Activated CD4-positive, alpha-beta T cell treated with anti-CD3 and anti-CD28 coated beads, Interleukin-2, amount 10 ng/mL, durations not matched to agents 7 days and 5 days (primary cell): ENCODE data around the gene CA12. TPM values are rescaled to one million over a fixed set of nuclear protein-coding genes. Genes with fewer than 3 reads are reported as not detected.

Source experiments
- CTCF ChIA-PET: fragments of 350-600 bp; sonication (Branson Sonifier 250); formaldehyde crosslinking; loops from one replicate; lab custom pipeline; 2021; ENCODE audit warnings: antibody characterized with exemption; lab: Charles Lee
- POLR2A ChIA-PET: fragments of 350-600 bp; sonication (Branson Sonifier 250); formaldehyde crosslinking; loops from one replicate; lab custom pipeline; 2021; ENCODE audit warnings: antibody characterized with exemption; lab: Charles Lee
- DNase-seq: peaks from one replicate; pipeline ENCODE4 v3.0.0-alpha.2; 2020
- H3K27ac Mint-ChIP-seq: one replicate; pipeline ENCODE4 v1.8.0; 2021; ENCODE audit warnings: mild to moderate bottlenecking, moderate library complexity, mixed read lengths
- H3K27me3 Mint-ChIP-seq: one replicate; pipeline ENCODE4 v1.8.0; 2021; ENCODE audit warnings: mixed read lengths
- H3K36me3 Mint-ChIP-seq: one replicate; pipeline ENCODE4 v1.8.0; 2021; ENCODE audit warnings: low read depth, mixed read lengths
- H3K4me1 Mint-ChIP-seq: one replicate; pipeline ENCODE4 v1.8.0; 2021; ENCODE audit warnings: mixed read lengths
- H3K4me3 Mint-ChIP-seq: one replicate; pipeline ENCODE4 v1.8.0; 2021; ENCODE audit warnings: mild to moderate bottlenecking, moderate library complexity, mixed read lengths
- H3K9me3 Mint-ChIP-seq: one replicate; pipeline ENCODE4 v1.8.0; 2021; ENCODE audit warnings: mixed read lengths
- total RNA-seq, 2 experiments: library from RNA; stranded (reverse); gene quantifications; one replicate each; pipeline ENCODE4 v1.2.3, GENCODE V29; 2021

The CA12 gene
- total RNA-seq, 2 experiments from 2014 or later = not detected

DNA sequence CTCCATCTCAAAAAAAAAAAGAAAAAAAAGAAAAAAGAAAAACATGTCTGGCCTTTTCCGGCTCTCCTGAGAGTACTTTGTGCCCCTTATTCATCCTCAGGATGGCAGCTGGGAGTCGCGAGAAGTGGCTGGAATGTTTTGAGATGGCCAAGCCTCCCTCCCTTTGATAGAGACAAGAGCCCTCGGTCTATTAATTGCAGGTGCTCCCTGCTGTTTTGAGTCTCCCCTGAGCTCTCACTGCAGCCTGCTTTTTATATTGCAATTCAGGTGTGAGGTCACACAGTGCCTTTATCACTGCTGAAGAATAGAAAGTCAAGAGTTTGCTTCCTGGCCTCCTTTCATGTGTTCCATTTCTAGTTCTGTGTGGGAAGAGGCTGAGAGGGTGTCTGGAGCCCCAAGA lies 10.9 kb downstream of the CA12 start:
- Mint-ChIP-seq H3K27me3 (no peaks in the 10 kb centered on the region), H3K4me1 (peaks cover 26% of the 10 kb centered on the region), H3K27ac (no peak overlapping the region), H3K9me3 (no peaks in the 10 kb centered on the region), H3K4me3 (no peak overlapping the region), H3K36me3 (no peaks in the 10 kb centered on the region)
- POLR2A ChIA-PET = no interaction called here
- CTCF ChIA-PET = no interaction called here
- DNase-seq = no peak

DNA sequence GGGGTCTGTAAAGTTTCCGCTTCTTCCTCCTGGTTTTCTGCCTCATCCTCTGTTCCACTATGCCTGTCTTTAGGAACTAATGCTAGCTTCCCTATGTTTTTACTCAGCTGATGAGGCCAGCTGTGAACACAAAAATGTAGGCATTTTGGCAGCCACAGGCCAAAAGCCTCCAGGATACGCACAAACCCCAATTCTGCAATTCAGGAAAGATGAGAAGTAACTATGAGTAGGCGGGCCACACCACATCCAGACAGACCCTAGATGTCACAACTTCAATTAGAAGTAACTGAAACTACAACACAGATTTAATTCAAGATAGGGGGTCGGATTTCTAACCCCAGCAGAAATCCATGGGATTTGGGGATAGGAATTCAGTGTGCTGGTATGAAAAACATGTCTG lies 11.9 kb downstream of the CA12 start:
- ChIA-PET POLR2A (no interaction called here), CTCF (interaction anchor here (0.6 to 1.2 kb wide), 3 partner anchors 9 to 54 kb away, joined by 3 read pairs; no protein-coding TSS in a partner anchor)
- Mint-ChIP-seq H3K9me3 (no peaks in the 10 kb centered on the region), H3K4me1 (peaks cover 18% of the 10 kb centered on the region), H3K27me3 (no peaks in the 10 kb centered on the region), H3K4me3 (no peak overlapping the region), H3K27ac (no peak overlapping the region), H3K36me3 (no peaks in the 10 kb centered on the region)
- DNase-seq = no peak

DNA sequence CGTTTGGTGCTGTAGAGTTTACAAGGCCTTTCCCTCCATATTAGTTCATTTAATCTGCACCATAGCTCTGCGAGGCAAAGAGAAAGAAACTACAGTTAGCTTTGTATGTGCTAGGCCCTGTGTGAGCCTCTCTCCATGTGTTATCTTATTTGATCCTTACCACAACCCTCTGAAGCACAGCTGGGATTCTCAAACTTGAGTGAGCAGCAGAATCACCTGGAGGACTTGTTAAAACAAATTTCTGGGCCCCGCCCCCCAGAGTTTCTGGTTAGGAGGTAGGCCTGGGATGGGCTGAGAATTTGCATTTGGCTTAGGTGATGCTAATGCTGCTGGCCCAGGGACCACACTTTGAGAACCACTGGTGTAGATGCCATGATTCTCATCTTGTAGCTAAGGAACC lies 12.3 kb downstream of the CA12 start:
- POLR2A ChIA-PET = no interaction called here
- Mint-ChIP-seq H3K4me1 (peaks cover 13% of the 10 kb centered on the region), H3K36me3 (no peaks in the 10 kb centered on the region), H3K4me3 (no peak overlapping the region), H3K27me3 (no peaks in the 10 kb centered on the region), H3K9me3 (no peaks in the 10 kb centered on the region), H3K27ac (no peak overlapping the region)
- DNase-seq = no peak
- CTCF ChIA-PET = interaction anchor here (0.5 to 1.2 kb wide), 3 partner anchors 10 to 271 kb away, joined by 3 read pairs; no protein-coding TSS in a partner anchor

DNA sequence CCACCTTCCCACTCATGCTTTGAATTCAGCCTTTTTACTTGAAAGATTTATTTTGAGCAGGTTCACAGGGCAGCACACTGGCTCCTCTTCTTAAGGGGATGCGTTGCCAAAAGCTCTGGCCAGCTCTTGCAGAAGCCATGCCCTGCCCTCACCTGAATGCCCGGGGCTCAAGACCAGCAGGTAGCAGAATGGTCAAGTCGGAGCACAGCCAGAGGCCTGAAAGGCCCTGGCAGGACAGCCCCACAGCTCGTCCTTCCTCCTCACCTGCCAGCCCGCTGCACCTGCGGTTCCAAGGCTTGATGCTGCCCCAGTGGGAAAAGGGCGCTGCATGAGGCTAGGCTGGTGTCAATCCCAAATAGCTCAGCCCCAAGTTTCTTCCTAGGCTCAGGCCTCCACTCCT lies 13.1 kb downstream of the CA12 start:
- no peaks in the 10 kb centered on the region for H3K27me3 Mint-ChIP-seq
- H3K4me1 Mint-ChIP-seq = peaks cover 10% of the 10 kb centered on the region
- H3K9me3 Mint-ChIP-seq = no peaks in the 10 kb centered on the region
- H3K27ac Mint-ChIP-seq = no peak overlapping the region
- CTCF ChIA-PET = interaction anchor here (0.5 kb wide), 1 partner anchor 270 kb away, joined by 3 read pairs; no protein-coding TSS in a partner anchor
- no peak overlapping the region for H3K4me3 Mint-ChIP-seq
- no peak for DNase-seq
- H3K36me3 Mint-ChIP-seq = no peaks in the 10 kb centered on the region
- POLR2A ChIA-PET = no interaction called here

DNA sequence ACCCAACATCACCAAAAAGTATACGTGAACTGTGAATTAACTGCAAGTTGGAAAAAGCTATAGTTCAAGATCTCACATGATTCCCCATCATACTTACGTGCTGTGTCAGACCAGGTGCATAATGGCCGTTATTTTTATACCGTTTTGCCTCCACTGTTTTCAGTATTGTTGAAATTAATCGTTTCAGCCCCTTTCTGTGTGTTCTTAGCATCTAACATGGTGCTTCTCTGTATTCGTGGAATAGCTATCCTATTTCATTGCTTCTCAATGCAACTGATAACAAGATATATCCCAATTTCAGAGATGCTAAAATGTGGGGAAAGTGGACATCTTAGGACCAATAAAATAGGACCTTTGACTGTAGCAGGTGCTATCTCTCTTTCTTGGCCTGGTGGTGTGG lies 13.7 kb downstream of the CA12 start:
- no peak for DNase-seq
- POLR2A ChIA-PET = no interaction called here
- H3K9me3 Mint-ChIP-seq = no peaks in the 10 kb centered on the region
- H3K4me3 Mint-ChIP-seq = no peak overlapping the region
- no peaks in the 10 kb centered on the region for H3K36me3 Mint-ChIP-seq
- no peaks in the 10 kb centered on the region for H3K27me3 Mint-ChIP-seq
- H3K4me1 Mint-ChIP-seq = peaks cover 10% of the 10 kb centered on the region
- CTCF ChIA-PET = no interaction called here
- no peak overlapping the region for H3K27ac Mint-ChIP-seq

DNA sequence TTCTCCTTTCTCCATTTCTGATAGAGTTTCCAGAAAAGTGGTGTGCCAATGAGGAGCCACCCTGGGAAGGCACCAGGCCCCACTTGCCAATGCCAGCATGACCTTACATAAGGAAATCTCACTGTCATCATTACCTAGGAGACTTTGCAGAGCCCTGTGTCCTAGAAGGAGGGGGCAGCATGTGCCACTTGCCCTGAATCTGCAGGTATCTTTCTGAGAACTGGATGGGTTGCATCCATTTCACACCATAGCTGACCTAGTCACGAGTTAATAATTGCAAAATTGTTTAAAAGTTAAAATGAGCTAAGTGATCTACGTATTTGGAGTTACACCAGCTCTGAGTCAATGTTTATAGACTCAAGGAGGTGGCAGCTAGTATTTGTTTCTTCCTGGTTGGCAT lies 14.3 kb downstream of the CA12 start:
- Mint-ChIP-seq H3K9me3 (no peaks in the 10 kb centered on the region), H3K36me3 (no peaks in the 10 kb centered on the region), H3K4me3 (no peak overlapping the region), H3K4me1 (peaks cover 6% of the 10 kb centered on the region), H3K27ac (no peak overlapping the region), H3K27me3 (no peaks in the 10 kb centered on the region)
- no peak for DNase-seq
- CTCF ChIA-PET = no interaction called here
- POLR2A ChIA-PET = no interaction called here

DNA sequence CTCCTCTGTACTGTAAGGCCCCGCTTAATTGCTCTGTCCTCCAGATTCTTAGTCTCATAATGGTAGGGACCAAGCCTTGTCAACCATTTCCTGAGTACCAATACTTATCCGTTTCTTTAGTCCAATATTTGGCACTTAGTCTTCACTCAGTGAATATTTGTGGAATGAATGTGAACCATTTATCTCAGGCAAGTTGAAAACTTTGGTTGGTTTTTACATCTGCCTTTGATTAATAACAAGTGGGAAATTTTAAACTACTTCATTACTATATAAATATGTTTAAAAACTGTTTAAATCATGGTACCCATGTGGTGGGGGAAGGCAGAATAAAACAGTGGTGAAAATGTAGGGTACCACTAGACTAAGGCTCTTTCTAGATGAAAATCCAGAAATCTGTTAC lies 15.2 kb downstream of the CA12 start:
- POLR2A ChIA-PET = no interaction called here
- H3K27ac Mint-ChIP-seq = no peak overlapping the region
- no peak for DNase-seq
- H3K27me3 Mint-ChIP-seq = peaks cover 2% of the 10 kb centered on the region
- H3K4me1 Mint-ChIP-seq = no peaks in the 10 kb centered on the region
- no peak overlapping the region for H3K4me3 Mint-ChIP-seq
- H3K36me3 Mint-ChIP-seq = no peaks in the 10 kb centered on the region
- CTCF ChIA-PET = interaction anchor here (1.0 kb wide), 1 partner anchor 44 kb away, joined by 4 read pairs; no protein-coding TSS in a partner anchor
- no peaks in the 10 kb centered on the region for H3K9me3 Mint-ChIP-seq

DNA sequence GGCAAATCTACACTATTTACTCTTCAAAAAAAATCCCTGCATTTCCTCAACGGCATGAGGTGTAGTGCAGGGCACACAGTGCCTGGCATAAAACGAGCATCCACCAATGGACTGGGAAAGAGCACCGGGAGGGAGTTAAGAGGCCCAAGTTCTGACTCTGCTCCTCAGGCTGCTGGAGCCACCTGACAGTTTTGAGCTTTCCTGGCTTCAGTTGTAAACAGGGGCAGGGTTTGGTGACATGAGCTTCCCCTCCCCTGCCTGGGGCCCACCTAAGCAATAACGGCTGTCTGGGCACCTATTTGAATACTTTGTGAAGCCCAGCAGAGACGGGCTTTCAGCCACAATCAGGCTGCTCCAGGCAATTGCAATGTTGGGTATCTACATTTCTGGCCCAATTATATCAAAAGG lies 16.4 kb downstream of the CA12 start:
- Mint-ChIP-seq H3K9me3 (no peaks in the 10 kb centered on the region), H3K36me3 (no peaks in the 10 kb centered on the region), H3K4me1 (no peaks in the 10 kb centered on the region), H3K27ac (no peak overlapping the region), H3K27me3 (peaks cover 4% of the 10 kb centered on the region), H3K4me3 (no peak overlapping the region)
- no peak for DNase-seq
- ChIA-PET POLR2A (no interaction called here), CTCF (interaction anchor here (0.7 to 1.0 kb wide), 3 partner anchors 16 to 161 kb away, joined by 3 to 4 read pairs (median 3); no protein-coding TSS in a partner anchor)

DNA sequence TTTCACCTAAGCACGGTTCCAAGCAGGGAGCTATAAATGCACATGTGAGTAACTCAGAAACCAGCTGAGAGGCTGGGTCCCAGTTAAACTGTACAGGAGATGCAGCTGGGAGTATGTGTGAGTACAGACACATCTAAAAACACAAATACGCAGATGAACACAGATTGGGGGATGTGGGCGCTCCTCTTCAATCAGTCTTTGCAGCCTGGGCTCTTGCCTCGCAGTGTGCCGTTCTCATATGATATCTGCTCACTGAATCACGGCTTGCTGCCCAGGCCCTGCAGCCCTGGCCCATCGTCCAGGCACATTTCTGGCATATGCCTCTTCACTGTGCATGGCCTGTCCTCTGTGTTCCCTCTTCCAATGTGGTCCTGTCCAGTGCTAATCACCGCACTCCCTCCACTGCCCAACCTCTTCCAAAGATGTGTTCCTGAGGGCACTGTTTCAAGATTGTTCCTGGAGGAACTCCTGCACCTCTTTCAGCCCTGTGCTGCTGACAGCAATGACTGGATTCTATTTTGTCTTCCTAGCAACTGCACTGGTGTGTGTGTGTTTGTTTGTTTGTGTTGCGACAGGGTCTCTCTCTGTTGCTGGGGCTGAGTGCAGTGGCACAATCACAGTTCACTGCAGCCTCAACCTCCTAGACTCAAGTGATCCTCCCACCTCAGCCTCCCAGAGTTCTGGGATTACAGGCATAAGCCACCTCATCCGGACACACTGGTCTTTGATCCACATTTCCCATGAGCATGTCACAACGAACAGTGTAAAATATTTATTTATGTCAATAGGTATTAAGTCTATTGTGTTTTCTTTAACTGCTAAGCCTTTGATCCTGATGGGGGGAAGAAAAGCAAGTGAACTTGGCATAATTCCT lies 17.0 kb downstream of the CA12 start:
- H3K36me3 Mint-ChIP-seq = no peaks in the 10 kb centered on the region
- no peak overlapping the region for H3K27ac Mint-ChIP-seq
- H3K4me3 Mint-ChIP-seq = no peak overlapping the region

DNA sequence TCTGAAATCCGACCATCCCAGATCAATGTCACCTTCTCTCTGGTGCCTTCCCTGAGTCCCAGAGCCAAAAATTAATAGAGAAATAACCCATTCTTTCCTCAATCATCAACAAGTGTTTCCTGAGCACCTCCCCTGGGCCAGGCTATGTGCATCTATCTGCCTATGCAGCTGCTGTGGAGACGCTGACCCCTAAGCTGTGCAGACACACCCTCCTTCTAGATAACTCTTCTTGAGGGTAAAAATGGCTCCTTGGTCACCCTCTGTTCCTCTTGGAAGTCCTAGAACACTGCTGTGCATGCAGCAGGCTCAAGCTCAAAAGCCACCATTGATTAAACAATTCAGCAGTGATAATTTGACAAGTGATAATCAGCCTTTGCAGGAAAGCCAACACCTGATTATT lies 18.4 kb downstream of the CA12 start:
- no peaks in the 10 kb centered on the region for H3K4me1 Mint-ChIP-seq
- H3K9me3 Mint-ChIP-seq = no peaks in the 10 kb centered on the region
- H3K36me3 Mint-ChIP-seq = no peaks in the 10 kb centered on the region
- no peak for DNase-seq
- peaks cover 11% of the 10 kb centered on the region for H3K27me3 Mint-ChIP-seq
- POLR2A ChIA-PET = no interaction called here
- H3K4me3 Mint-ChIP-seq = no peak overlapping the region
- CTCF ChIA-PET = interaction anchor here (1.8 kb wide), 1 partner anchor 84 kb away, joined by 4 read pairs; no protein-coding TSS in a partner anchor
- H3K27ac Mint-ChIP-seq = no peak overlapping the region

More for the DNA sequence above, 17.0 kb downstream of the CA12 start:
- DNase-seq = no peak
- CTCF ChIA-PET = no interaction called here
- POLR2A ChIA-PET = no interaction called here
- no peaks in the 10 kb centered on the region for H3K4me1 Mint-ChIP-seq
- no peaks in the 10 kb centered on the region for H3K9me3 Mint-ChIP-seq
- H3K27me3 Mint-ChIP-seq = peaks cover 6% of the 10 kb centered on the region

DNA sequence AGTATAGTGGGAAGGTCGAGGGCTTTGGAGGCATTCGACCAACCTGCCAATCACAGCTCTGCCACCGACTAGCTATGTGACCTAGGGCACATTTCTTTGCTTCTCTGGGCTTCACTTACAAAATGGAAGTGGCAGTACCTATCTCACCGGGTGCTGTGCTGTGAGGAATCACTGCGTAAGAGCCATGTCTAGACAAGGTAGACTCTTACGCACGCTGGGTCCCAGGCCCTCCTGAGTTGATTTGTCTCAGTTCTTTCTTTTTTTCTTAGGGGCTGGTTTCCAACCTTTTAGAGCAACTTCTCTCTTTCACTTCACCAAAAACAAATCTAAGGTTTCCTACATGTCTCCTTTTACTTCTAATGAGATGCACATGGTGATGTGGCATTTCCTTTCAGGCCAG lies 18.8 kb downstream of the CA12 start:
- DNase-seq = no peak
- Mint-ChIP-seq H3K36me3 (no peaks in the 10 kb centered on the region), H3K4me1 (no peaks in the 10 kb centered on the region), H3K9me3 (no peaks in the 10 kb centered on the region), H3K27ac (no peak overlapping the region), H3K4me3 (no peak overlapping the region), H3K27me3 (peaks cover 13% of the 10 kb centered on the region)
- POLR2A ChIA-PET = no interaction called here
- CTCF ChIA-PET = interaction anchor here (1.8 kb wide), 1 partner anchor 85 kb away, joined by 4 read pairs; no protein-coding TSS in a partner anchor

DNA sequence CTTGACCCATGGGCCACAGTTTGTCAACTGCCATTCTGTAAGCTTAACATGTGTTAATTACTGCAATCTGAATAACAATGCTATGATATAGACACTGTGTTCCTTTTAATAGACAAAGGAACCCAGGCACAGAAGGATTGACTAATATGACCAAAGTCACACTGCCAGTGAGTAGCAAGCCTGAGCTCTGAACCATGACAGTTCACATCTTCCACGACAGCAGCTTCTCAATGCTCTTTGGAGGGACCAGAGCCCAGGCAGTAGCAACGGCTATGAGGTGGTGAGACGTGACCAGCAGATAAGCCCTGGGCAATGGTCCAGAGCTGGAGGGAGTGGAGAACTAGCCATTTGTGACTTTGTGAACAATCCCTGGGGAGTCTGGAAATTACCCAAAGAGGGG lies 19.4 kb downstream of the CA12 start:
- peaks cover 13% of the 10 kb centered on the region for H3K27me3 Mint-ChIP-seq
- ChIA-PET POLR2A (no interaction called here), CTCF (interaction anchor here (0.8 to 1.8 kb wide), 3 partner anchors 12 to 86 kb away, joined by 3 to 5 read pairs (median 4); no protein-coding TSS in a partner anchor)
- H3K9me3 Mint-ChIP-seq = no peaks in the 10 kb centered on the region
- no peaks in the 10 kb centered on the region for H3K36me3 Mint-ChIP-seq
- no peak overlapping the region for H3K27ac Mint-ChIP-seq
- H3K4me3 Mint-ChIP-seq = no peak overlapping the region
- DNase-seq = no peak
- H3K4me1 Mint-ChIP-seq = no peaks in the 10 kb centered on the region

DNA sequence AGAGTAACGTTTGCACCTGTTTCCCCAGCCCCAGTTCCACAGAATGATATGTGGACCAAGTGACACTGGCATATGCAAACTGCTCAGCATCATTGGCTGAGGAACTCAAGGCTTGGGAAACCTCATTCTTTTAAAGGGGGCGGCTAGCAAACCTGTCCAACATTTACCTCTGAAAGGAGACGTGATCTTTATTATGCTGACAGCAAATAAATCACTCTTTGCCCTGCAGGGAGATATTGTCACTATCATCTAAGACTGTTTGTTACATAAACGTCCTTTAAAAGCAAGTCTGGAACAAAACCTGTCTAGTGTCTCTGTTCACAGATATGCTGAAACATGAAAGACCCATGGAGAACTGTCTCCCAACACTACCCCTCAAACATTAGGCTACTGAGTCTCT lies 21.5 kb downstream of the CA12 start:
- Mint-ChIP-seq H3K36me3 (no peaks in the 10 kb centered on the region), H3K4me1 (no peaks in the 10 kb centered on the region), H3K9me3 (no peaks in the 10 kb centered on the region), H3K27me3 (peaks cover 13% of the 10 kb centered on the region), H3K4me3 (no peak overlapping the region), H3K27ac (no peak overlapping the region)
- CTCF ChIA-PET = no interaction called here
- POLR2A ChIA-PET = no interaction called here
- no peak for DNase-seq
